Stimulated activated CD4-positive, alpha-beta T cell treated with anti-CD3 and anti-CD28 coated beads, Interleukin-2, amount 100 ng/mL, for 4 hours (primary cell): ENCODE results near the gene OR5M10.
"Not testable (repeated sequence)": the region's sequence is repeated elsewhere in the genome, so short reads cannot be mapped to it uniquely, and the experiment has no call there.

Source experiments
- DNase-seq: peaks from one replicate; pipeline ENCODE4 v3.0.0-alpha.2; 2020; ENCODE audit warnings: low read depth

Gene OR5M10

GRCh38 chr11:56577621-56578020 lies at the start of gene OR5M10:
OR5M10 (minus strand) TSS chr11:56577721; CDS start chr11:56577721, 0 bp downstream.
- DNase-seq = no peak

- no peak for DNase-seq
Measured at GRCh38 chr11:56625946-56626345, 48.4 kb upstream of the OR5M10 start.

GRCh38 chr11:56624661-56625110 lies 47.2 kb upstream of the OR5M10 start:
- no peak for DNase-seq

GRCh38 chr11:56611174-56611573 lies 33.7 kb upstream of the OR5M10 start:
- no peak for DNase-seq

GRCh38 chr11:56592088-56592717 lies 14.7 kb upstream of the OR5M10 start:
- DNase-seq = not testable (repeated sequence)

GRCh38 chr11:56558574-56558973 lies 18.9 kb downstream of the OR5M10 start:
- no peak for DNase-seq

GRCh38 chr11:56554691-56555090 lies 22.8 kb downstream of the OR5M10 start:
- not testable (repeated sequence) for DNase-seq

GRCh38 chr11:56545531-56545930 lies 32.0 kb downstream of the OR5M10 start:
- no peak for DNase-seq

- DNase-seq = no peak
Measured at GRCh38 chr11:56543739-56544138, 33.8 kb downstream of the OR5M10 start.

GRCh38 chr11:56543157-56543556 lies 34.4 kb downstream of the OR5M10 start, which contains the start of gene OR5M11:
OR5M11 (minus strand) TSS chr11:56543257; CDS start chr11:56543257, 0 bp downstream.
- no peak for DNase-seq

GRCh38 chr11:56533054-56533740 lies 44.3 kb downstream of the OR5M10 start:
- no peak for DNase-seq

GRCh38 chr11:56531856-56532255 lies 45.7 kb downstream of the OR5M10 start:
- DNase-seq = no peak
